ENCODE data around the gene TMEM126A. TPM values are rescaled to one million over a fixed set of nuclear protein-coding genes. Genes with fewer than 3 reads are reported as not detected.

TMEM126A gene
- total RNA-seq, 2 experiments from 2014 or later, result 45.3 to 49.4 TPM

DNA sequence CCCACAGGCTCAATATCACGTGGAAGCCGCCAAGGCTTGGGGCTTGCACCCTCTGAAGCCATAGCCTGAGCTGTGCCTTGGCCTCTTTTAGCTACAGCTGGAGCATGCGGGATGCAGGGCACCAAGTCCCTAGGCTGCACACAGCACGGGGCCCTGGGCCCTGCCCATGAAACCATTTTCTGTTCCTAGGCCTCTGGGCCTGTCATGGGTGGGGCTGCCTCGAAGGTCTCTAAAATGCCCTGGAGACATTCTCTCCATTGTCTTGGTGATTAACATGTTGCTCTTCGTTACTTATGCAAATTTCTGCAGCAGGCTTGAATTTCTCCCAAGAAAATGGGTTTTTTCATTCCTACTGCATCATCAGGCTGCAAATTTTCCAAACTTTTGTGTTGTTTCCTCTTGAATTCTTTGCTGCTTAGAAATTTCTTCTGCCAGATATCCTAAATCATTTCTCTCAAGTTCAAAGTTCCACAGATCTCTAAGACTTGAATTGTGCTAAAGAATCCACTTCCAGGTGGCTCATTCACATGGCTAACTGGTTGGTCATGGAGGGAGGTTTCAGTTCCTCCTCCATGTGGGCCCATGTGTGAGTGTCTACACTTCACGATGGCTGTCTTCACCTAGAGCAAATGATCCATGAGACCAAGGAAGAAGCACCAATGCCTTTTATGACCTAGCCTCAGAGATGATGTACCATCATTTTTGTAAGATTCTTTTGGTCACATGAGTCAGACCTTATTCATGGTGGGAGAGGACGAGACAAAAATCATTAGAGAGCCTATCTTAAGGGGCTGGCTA, 24.5 kb downstream of the TMEM126A start:
- H3K4me1 Mint-ChIP-seq (ENCODE audit: low read depth), result no peaks in the 10 kb centered on the region
- H3K36me3 Mint-ChIP-seq, result no peaks in the 10 kb centered on the region
- no peaks in the 10 kb centered on the region for H3K9me3 Mint-ChIP-seq
- CTCF ChIA-PET, result no interaction called here
- H3K27me3 Mint-ChIP-seq, result peaks cover 3% of the 10 kb centered on the region
- no peak overlapping the region for H3K27ac Mint-ChIP-seq
- no peak overlapping the region for H3K4me3 Mint-ChIP-seq
- intact Hi-C loops (cut with micrococcal nuclease), result no loop called here
- no peak for DNase-seq
- POLR2A ChIA-PET, result no interaction called here

DNA sequence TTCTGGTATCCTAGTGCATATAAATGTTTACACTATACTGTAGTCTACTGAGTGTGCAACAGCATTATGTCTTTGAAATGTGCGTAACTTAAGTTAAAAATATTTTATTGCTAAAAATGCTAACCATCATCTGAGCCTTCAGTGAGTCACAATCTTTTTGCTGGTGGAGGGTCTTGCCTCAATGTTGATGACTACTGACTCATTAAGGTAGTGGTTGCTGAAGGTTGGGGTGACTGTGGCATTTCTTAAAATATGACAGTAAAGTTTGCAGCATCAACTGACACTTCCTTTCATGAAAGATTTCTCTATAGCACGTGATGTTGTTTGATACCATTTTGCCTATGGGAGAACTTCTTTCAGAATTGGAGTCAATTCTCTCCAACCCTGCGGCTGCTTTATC, 25.6 kb downstream of the TMEM126A start:
- Mint-ChIP-seq H3K9me3 (no peaks in the 10 kb centered on the region), H3K4me1 (ENCODE audit: low read depth) (no peaks in the 10 kb centered on the region), H3K4me3 (no peak overlapping the region), H3K27me3 (peaks cover 3% of the 10 kb centered on the region), H3K36me3 (no peaks in the 10 kb centered on the region), H3K27ac (no peak overlapping the region)
- ChIA-PET POLR2A (no interaction called here), CTCF (no interaction called here)
- intact Hi-C loops (cut with micrococcal nuclease), result no loop called here
- DNase-seq, result no peak

DNA sequence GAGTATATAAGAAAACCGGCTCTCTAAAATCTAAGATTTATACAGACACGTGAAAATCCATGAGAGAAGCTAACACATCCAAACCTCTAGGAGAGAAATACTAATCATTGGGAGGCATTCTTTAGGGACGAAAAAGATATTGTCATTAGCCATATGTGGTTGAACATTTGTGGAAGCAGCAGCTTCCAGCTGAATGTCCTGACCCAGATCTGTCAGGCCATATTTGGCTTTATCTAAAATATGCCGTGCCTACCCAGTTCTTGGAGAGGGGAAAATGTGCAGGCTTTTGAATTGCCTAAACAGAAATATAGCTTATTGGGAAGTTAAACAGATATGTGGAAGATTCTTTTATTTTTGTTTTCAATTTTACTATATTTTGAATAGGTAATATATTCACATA, 31.8 kb downstream of the TMEM126A start:
- no peak overlapping the region for H3K27ac Mint-ChIP-seq
- no peaks in the 10 kb centered on the region for H3K36me3 Mint-ChIP-seq
- intact Hi-C loops (cut with micrococcal nuclease), result no loop called here
- DNase-seq, result no peak
- peaks cover 2% of the 10 kb centered on the region for H3K27me3 Mint-ChIP-seq
- H3K4me1 Mint-ChIP-seq (ENCODE audit: low read depth), result peaks cover 4% of the 10 kb centered on the region
- H3K4me3 Mint-ChIP-seq, result no peak overlapping the region
- POLR2A ChIA-PET, result interaction anchor here (1.4 kb wide), 1 partner anchor 14 kb away, joined by 3 read pairs; no protein-coding TSS in a partner anchor
- CTCF ChIA-PET, result interaction anchor here (0.7 kb wide), 1 partner anchor 23 kb away, joined by 3 read pairs; no protein-coding TSS in a partner anchor
- H3K9me3 Mint-ChIP-seq, result no peaks in the 10 kb centered on the region

DNA sequence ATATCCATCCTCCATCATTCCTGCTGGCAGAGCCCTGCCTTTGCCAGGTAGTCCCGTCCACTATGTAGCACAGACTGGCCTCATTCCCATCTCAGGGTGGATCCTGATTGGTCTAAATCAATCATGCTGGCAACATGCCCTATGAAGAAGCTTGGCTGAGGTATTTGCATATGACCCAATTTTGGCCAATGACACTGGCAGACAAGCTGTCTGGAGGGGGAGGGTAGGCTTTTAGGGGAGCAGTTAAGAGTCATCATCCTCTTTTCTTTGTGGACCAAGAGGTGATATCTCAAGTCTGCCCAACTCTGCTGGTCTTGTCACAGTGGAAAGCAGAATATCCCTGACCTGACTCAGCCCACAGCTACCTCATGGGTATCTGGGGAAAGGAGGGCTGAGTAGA, 33.1 kb downstream of the TMEM126A start:
- peaks cover 2% of the 10 kb centered on the region for H3K27me3 Mint-ChIP-seq
- ChIA-PET CTCF (interaction anchor here (0.6 to 0.8 kb wide), 3 partner anchors 10 to 34 kb away, joined by 3 read pairs; partner anchors contain the start of gene TMEM126A), POLR2A (interaction anchor here (0.7 to 1.4 kb wide), 2 partner anchors 11 to 16 kb away, joined by 3 read pairs; no protein-coding TSS in a partner anchor)
- H3K4me3 Mint-ChIP-seq, result no peak overlapping the region
- H3K4me1 Mint-ChIP-seq (ENCODE audit: low read depth), result peaks cover 4% of the 10 kb centered on the region
- DNase-seq, result peak; percentile 18
- H3K9me3 Mint-ChIP-seq, result no peaks in the 10 kb centered on the region
- H3K27ac Mint-ChIP-seq, result no peak overlapping the region
- intact Hi-C loops (cut with micrococcal nuclease), result no loop called here
- H3K36me3 Mint-ChIP-seq, result no peaks in the 10 kb centered on the region

DNA sequence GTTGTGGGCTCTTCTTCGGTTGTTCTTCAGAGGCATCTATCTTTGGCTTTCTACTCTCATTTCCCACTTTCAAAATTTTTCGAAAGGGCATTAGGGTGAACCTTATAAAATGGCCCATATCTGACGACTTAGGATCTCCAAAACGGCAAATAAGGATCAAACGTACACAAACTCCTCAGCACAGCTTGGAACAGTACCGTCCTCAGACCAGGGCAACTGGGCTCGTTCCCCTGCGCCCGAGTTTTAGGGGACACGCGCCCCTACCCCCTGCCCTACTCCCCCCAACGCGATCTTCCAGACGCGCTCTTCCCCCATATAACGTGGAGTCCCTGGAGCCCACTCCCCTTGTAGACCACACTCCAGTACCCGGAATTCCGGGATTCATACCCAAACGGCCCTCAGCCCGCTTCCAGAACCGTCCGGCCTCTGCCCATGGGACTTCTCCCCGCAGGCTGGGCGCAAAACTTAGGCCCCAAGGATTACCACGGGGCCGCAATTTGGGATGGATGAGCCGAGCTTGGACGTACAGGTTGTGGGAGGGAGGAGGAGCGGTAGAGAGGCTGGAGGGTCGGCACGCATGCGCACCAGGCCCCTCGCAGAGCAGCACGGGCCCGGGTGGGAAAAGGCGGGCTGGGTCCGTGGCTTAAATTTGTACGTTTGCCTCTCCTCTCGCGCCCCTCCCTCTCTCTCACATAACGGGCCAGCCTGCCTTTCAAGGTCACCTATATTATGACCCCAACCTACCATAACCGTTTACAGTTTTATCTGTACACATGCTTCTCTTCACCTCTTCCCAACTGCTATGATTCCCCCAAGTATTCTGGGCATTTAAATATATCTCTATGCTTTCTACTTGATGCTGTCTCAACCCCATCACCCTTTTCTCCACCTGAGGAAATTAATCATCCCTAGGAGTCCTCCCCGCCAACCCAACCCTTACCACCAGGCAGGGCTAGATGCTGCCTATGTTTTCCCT, 34.9 kb downstream of the TMEM126A start:
- Mint-ChIP-seq H3K36me3 (no peaks in the 10 kb centered on the region), H3K27me3 (peaks cover 2% of the 10 kb centered on the region), H3K27ac (peak overlapping the region; percentile 12), H3K9me3 (no peaks in the 10 kb centered on the region), H3K4me1 (ENCODE audit: low read depth) (peaks cover 4% of the 10 kb centered on the region), H3K4me3 (peak overlapping the region; percentile 64)
- peak; percentile 75 for DNase-seq
- ChIA-PET POLR2A (no interaction called here), CTCF (interaction anchor here (1.7 kb wide), 1 partner anchor 12 kb away, joined by 3 read pairs; no protein-coding TSS in a partner anchor)
- intact Hi-C loops (cut with micrococcal nuclease), result no loop called here

DNA sequence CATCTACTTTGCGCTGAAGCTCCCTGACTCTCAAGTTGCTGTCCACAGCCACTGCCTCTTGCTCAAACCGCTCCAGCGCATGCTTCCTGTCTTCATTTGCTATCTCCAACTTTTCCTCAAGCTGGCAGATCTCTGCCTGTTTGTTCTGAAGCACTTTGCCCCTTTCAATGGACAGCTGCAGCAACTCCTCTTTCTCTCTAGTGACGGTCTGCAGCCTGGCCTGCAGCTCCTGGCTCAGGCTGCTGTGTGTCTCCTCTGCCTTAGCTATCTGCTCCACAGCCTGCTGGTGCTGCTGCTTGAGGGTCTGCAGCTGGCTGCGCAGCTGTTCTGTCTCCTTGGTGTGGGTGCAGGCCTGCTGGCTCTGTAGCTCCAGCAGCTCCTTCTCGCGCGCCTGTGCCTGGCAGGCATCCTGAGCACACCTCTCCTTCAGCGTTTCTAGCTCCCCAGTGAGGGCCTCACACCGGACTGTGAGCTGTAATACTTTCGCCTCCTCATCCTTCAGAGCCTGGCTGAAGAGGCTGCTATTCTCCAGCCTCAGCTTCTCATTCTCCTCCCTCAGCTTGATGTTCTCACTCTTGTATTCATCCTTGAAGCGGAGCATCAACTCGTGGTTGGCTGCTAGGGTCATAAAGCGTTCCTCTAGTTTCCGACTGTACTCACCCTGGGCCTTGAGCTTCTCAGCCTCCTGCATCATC, 37.5 kb downstream of the TMEM126A start:
- H3K27me3 Mint-ChIP-seq, result peaks cover 2% of the 10 kb centered on the region
- H3K36me3 Mint-ChIP-seq, result no peaks in the 10 kb centered on the region
- no peaks in the 10 kb centered on the region for H3K9me3 Mint-ChIP-seq
- H3K4me3 Mint-ChIP-seq, result no peak overlapping the region
- intact Hi-C loops (cut with micrococcal nuclease), result no loop called here
- DNase-seq, result no peak
- CTCF ChIA-PET, result interaction anchor here (1.2 to 2.0 kb wide), 3 partner anchors 10 to 170 kb away, joined by 4 to 8 read pairs (median 5); partner anchors contain the start of gene CCDC83
- H3K4me1 Mint-ChIP-seq (ENCODE audit: low read depth), result peaks cover 4% of the 10 kb centered on the region
- H3K27ac Mint-ChIP-seq, result no peak overlapping the region
- POLR2A ChIA-PET, result interaction anchor here (1.3 kb wide), 1 partner anchor 20 kb away, joined by 3 read pairs; the partner anchor contains the start of gene CREBZF

DNA sequence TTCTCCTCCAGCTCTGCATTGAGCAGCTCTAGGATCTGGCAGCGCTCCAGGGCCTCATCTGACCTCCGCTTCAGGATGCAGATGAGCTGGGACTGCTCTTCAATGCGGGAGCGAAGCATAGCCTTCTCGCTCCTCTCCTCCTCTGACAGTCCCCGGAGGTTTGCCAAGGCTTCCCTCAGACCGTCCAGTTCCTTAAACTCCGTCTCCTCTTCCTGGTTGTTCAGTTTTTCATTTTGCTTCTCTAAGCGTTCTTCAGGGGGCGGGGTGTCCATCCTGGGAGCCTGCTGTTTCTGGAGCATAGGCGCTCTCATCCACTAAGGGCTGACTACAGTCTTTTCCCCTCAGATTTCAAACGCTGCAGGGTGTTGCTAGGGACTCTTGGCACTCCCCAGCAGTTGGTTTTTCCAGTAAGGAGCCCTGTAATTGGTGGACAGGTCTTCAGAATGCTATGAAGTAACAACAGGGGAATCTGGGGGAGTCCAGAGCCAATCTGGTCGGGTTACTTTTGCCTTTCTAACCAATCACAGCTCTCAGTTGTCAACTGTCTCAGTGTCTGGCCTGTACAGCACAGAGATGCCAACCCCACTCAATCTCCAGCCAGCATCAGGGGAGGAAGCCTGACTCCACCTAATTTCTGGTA, 38.2 kb downstream of the TMEM126A start, which contains the start of gene CCDC89:
CCDC89 (minus strand) TSS at position 376 of the 640 bp plus-strand sequence; CDS start at position 311, 65 bp downstream.
- Mint-ChIP-seq H3K27ac (no peak within 1 kb of the TSS), H3K4me1 (ENCODE audit: low read depth) (peaks cover 4% of the 10 kb centered on the region), H3K27me3 (no peaks in the 10 kb centered on the region), H3K4me3 (no peak within 1 kb of the TSS), H3K36me3 (no peaks in the 10 kb centered on the region), H3K9me3 (no peaks in the 10 kb centered on the region)
- intact Hi-C loops (cut with micrococcal nuclease), result no loop called here
- ChIA-PET CTCF (interaction anchor here (1.4 kb wide), 1 partner anchor 169 kb away, joined by 4 read pairs; the partner anchor contains the start of gene CCDC83), POLR2A (interaction anchor here (1.3 kb wide), 1 partner anchor 21 kb away, joined by 3 read pairs; the partner anchor contains the start of gene CREBZF)
- DNase-seq, result no peak

DNA sequence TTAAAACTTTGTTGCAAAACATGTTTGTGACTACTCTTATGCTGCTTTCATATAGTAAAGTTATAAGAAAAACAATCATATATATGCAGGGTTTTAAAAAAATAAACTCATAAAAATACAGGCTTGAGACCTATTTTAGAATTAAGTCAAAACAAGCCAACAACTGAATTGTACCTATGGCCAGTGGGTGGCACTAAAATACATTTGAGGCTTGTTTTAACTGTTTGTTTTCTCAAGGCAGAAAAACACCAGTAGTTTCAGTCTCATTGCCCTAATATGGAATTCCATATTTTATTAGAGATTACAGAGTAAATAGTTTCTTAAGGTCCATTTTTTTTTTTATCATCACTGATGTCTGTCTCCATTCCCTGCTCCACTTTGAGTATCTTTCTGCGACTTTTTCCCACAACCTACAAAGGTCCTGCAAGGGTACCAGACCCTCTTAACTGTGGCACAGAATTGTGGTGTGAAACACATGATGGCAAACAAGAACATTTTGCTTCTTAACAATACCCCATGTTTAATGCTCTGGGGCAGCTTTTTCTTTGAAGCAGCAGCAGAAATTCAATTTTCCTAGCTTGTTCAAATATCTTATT, 46.7 kb downstream of the TMEM126A start:
- H3K27me3 Mint-ChIP-seq, result no peaks in the 10 kb centered on the region
- no peaks in the 10 kb centered on the region for H3K36me3 Mint-ChIP-seq
- peaks cover 20% of the 10 kb centered on the region for H3K4me1 Mint-ChIP-seq (ENCODE audit: low read depth)
- DNase-seq, result no peak
- no peak overlapping the region for H3K4me3 Mint-ChIP-seq
- intact Hi-C loops (cut with micrococcal nuclease), result loop anchor here (1.0 to 2.0 kb wide), 2 partner anchors 132 to 160 kb away; no protein-coding TSS in a partner anchor
- CTCF ChIA-PET, result interaction anchor here (0.6 to 2.5 kb wide), 9 partner anchors 10 to 160 kb away, joined by 3 to 15 read pairs (median 4); partner anchors contain the start of gene CCDC83
- no peaks in the 10 kb centered on the region for H3K9me3 Mint-ChIP-seq
- POLR2A ChIA-PET, result no interaction called here
- no peak overlapping the region for H3K27ac Mint-ChIP-seq

DNA sequence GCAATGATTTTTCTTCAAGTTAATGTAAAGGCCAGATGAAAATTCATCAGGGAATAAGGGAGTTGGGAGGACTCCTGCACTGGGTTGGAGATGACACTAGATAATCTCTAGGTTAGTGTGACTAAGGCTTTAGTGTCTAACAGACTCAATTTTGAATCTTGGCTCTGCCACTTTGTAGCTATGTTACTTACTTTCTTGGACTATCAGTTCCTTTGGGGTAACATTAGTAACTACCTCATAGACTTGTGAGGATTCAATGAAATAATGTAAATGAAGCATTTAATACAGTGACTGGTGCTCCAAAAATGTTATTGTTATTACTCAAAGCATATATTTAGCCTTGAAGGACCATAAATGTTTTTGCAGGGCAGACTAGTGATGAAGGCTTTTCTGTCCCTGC, 47.8 kb downstream of the TMEM126A start:
- Mint-ChIP-seq H3K27me3 (no peaks in the 10 kb centered on the region), H3K36me3 (no peaks in the 10 kb centered on the region), H3K4me3 (no peak overlapping the region), H3K27ac (no peak overlapping the region), H3K9me3 (no peaks in the 10 kb centered on the region), H3K4me1 (ENCODE audit: low read depth) (peaks cover 31% of the 10 kb centered on the region)
- POLR2A ChIA-PET, result interaction anchor here (1.2 kb wide), 1 partner anchor 48 kb away, joined by 4 read pairs; the partner anchor contains the start of gene TMEM126A
- CTCF ChIA-PET, result interaction anchor here (1.0 to 2.5 kb wide), 7 partner anchors 11 to 159 kb away, joined by 3 to 15 read pairs (median 5); partner anchors contain the start of gene CCDC83
- intact Hi-C loops (cut with micrococcal nuclease), result loop anchor here (2.0 kb wide), 1 partner anchor 131 kb away; no protein-coding TSS in a partner anchor
- DNase-seq, result no peak

DNA sequence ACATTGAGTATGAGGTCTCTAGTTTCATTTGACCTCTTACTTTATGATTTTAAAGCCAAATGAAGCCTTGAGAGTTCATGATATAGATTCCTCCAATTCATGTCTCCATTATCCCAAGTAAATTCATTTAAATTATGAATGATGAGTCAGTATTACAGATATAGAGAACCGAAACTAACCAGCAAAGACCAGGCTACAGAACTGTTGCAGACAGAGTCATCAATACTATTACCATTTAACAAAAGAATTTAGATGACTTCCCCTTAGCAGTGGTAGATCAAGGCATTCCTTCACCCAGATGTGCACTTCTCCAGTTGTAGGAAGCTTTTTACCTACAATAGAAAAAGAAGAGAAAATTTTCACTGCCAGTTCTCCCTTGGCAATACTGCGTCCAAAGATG, 50.0 kb downstream of the TMEM126A start:
- DNase-seq, result no peak
- H3K36me3 Mint-ChIP-seq, result no peaks in the 10 kb centered on the region
- intact Hi-C loops (cut with micrococcal nuclease), result no loop called here
- H3K4me3 Mint-ChIP-seq, result no peak overlapping the region
- no peaks in the 10 kb centered on the region for H3K9me3 Mint-ChIP-seq
- CTCF ChIA-PET, result no interaction called here
- POLR2A ChIA-PET, result interaction anchor here (1.6 kb wide), 1 partner anchor 130 kb away, joined by 3 read pairs; no protein-coding TSS in a partner anchor
- H3K4me1 Mint-ChIP-seq (ENCODE audit: low read depth), result peaks cover 34% of the 10 kb centered on the region
- H3K27me3 Mint-ChIP-seq, result no peaks in the 10 kb centered on the region
- H3K27ac Mint-ChIP-seq, result no peak overlapping the region
